Middle frontal gyrus (tissue), 1 donor: Measurements from ENCODE around the gene TMEM114.
"Not testable (repeated sequence)": the region's sequence is repeated elsewhere in the genome, so short reads cannot be mapped to it uniquely, and the experiment has no call there.

Source experiments
- DNase-seq: peaks from one replicate; pipeline ENCODE4 v3.0.0-alpha.2; 2015; ENCODE audit warnings: low spot score; ENCODE audit errors: extremely low spot score

The TMEM114 gene

GRCh38 chr16:8576141-8577004 is 13.9 kb downstream of the TMEM114 start:
- no peak for DNase-seq

DNA sequence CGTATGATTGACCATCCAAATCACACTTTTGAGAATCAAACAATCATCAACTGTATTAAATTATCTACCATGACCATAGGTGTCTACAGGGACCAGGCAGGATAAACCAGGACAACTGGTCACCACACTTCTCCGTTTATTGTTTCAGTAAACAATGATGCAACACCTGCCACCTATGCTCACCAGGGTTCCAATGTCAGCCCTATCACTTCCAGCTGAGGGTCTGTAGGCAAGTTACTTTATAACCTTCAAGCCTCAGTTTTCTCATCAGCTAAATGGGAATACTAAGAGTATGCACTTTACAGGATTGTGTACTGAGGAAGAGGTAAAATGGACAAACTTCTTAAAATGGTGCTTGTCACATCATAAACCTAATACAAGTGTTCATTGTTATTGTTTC is 14.9 kb downstream of the TMEM114 start:
- DNase-seq = no peak

GRCh38 chr16:8572919-8573724 is 17.2 kb downstream of the TMEM114 start:
- DNase-seq = peak; percentile 35

DNA sequence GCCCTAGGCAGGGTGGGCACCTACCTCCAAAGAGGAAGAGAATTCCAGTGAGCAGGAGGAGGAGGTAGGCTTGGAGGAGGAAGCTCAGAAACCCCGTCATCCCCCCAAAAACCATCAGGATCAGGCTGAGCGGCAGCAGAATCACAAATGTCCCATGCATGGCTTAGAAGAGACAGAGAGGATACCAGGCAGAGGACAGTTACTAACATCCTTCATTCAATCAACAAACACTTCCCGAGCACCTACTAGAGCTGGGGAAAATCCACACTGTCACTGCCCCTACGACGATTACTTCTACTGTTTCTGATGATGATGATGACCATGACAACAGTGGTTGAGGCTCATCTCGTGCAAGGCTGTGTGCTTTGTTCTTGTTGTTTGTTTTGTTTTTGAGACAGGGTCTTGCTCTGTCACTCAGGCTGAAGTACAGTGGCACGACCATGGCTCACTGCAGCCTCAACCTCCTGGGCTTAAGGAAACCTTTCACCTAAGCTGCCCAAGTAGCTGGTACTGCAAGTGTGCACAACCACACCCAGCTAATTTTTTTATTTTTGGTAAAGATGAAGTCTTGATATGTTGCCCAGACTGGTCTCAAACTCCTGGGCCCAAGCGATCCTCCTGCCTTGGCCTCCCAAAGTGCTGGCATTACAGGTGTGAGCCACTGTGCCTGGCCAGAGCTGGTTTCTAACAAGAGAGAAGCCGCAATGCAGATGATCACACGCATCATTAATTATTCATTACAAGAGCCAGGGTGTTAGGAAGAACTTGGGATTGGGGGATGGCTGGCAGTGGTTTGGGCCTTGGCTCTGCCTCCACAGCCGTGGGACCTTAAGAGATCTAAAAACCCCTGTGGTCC is 18.0 kb downstream of the TMEM114 start:
- no peak for DNase-seq

GRCh38 chr16:8571061-8571596 is 19.2 kb downstream of the TMEM114 start:
- no peak for DNase-seq

GRCh38 chr16:8570393-8570792 is 19.9 kb downstream of the TMEM114 start:
- DNase-seq = not testable (repeated sequence)

- DNase-seq = no peak
Measured at GRCh38 chr16:8569650-8570346, 20.5 kb downstream of the TMEM114 start.

- no peak for DNase-seq
Measured at GRCh38 chr16:8568231-8568617, 22.1 kb downstream of the TMEM114 start.

- DNase-seq = peak; percentile 66
Measured at GRCh38 chr16:8567355-8568230, 22.7 kb downstream of the TMEM114 start.

GRCh38 chr16:8565498-8565897 is 24.8 kb downstream of the TMEM114 start:
- no peak for DNase-seq

GRCh38 chr16:8564934-8565345 is 25.4 kb downstream of the TMEM114 start:
- DNase-seq = no peak

DNA sequence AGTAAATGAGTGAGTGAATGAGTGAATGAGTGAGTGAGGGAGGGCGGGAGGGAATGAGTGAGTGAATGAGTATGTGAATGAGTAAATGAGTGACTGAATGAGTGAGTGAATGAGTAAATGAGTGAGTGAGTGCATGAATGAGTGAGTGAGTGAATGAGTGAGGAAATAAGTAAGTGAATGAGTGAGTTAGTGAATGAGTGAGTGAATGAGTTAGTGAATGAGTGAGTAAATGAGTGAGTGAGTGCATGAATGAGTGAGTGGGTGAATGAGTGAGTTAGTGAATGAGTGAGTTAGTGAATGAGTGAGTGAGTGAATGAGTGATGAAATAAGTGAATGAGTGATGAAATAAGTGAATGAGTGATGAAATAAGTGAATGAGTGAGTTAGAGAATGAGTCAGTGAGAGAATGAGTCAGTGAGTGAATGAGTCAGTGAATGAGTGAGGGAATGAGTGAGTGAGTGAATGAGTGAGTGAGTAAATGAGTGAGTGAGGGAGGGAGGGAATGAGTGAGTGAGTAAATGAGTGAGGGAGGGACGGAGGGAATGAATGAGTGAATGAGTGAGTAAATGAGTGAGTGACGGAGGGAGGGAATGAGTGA is 26.3 kb downstream of the TMEM114 start:
- DNase-seq = not testable (repeated sequence)

GRCh38 chr16:8561496-8561895 is 28.8 kb downstream of the TMEM114 start:
- no peak for DNase-seq

GRCh38 chr16:8555400-8555799 is 34.9 kb downstream of the TMEM114 start:
- no peak for DNase-seq

DNA sequence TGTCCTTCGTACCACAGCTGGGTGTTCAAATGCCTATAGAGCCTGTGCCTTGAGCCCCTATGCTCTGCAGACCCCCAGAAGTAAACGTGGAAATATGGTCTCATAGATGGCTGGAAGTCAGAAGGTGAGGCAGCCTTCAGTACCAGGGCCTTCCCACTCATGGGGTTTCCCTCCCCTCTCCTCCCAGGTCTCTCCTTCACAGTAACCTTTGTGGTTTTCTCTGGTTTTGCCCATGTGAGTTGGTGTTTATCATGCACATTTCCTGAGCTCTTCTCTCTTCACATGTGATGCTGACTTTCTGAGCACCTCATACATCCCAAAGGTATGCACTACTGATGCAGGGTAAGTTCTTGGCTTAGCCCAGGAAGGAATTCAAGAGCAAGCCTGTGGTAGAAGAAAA is 35.4 kb downstream of the TMEM114 start:
- DNase-seq = no peak

- DNase-seq = no peak
Measured at GRCh38 chr16:8554022-8554421, 36.3 kb downstream of the TMEM114 start.

DNA sequence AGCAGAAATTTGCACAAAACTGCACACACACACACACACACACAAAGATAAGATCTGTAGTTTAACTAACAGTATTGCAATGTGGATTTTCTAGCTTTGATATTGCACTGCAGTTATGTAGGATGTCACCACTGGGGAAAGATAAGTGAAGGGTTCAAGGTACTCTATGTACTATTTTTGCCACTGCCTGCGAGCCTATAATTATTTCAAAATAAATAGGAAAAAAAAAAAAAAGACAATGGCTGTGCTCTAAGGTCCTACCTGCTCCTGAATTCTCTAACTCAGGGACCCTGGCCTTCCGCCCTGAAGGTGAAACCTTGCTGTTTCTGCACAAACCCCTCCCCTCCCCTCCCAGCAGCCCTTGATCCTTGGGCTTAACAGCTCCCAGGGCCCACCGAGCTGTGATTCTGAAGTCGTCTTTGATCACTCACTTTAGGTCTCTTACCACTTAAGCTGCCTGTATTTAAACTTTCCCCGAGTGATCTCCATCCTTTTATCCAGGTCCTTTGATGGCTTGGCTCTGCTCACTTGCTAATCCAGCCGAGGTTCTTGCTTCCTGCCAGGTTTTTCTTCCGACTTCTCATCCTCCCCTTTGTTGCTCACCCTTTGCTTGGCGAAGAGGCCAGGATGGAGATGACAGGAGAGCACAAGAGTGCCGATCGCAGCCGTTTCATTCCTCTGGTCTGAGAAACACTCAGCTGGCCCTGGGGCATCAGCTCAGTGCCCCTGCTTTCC is 37.7 kb downstream of the TMEM114 start:
- no peak for DNase-seq
